Endothelial cell of hepatic sinusoid (primary cell): Measurements from ENCODE around the gene LONRF2.
"Not testable (repeated sequence)": the region's sequence is repeated elsewhere in the genome, so short reads cannot be mapped to it uniquely, and the experiment has no call there.

ENCODE experiments used
- in situ Hi-C: cut with HindIII; loops from 2 replicates; pipeline ENCODE4 v1.10.0; 2017; ENCODE audit warnings: low sequenced_read_pairs

Gene LONRF2

GRCh38 chr2:100321866-100322820, at the start of gene LONRF2:
LONRF2 (minus strand) TSS chr2:100322501; CDS start chr2:100322093, 408 bp downstream.
- in situ Hi-C loops: no loop called here

DNA sequence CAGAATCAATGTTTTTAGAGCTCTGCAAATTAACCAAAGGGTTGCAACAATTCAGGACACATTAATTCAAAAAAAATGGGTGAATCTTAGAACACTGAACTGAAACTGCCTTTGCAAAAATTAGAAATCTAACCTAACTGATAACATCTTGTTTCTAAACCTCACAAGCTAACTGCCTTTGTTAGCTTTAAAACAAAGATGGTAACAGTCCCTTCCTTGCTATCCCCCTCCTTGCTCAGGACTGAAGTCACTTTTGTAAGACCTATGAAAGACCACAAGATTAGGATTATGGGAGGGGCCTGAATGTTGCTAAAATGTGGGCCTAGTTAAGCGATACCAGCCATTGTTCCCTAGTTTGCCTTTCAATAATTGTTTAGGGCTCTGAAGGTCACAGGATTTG, 44.9 kb upstream of the LONRF2 start:
- in situ Hi-C loops: loop anchor here (5.0 kb wide), 2 partner anchors 50 to 75 kb away; partner anchors contain the start of gene CHST10

GRCh38 chr2:100365434-100365833, 43.1 kb upstream of the LONRF2 start:
- in situ Hi-C loops: loop anchor here (5.0 kb wide), 2 partner anchors 52 to 73 kb away; partner anchors contain the start of gene CHST10

DNA sequence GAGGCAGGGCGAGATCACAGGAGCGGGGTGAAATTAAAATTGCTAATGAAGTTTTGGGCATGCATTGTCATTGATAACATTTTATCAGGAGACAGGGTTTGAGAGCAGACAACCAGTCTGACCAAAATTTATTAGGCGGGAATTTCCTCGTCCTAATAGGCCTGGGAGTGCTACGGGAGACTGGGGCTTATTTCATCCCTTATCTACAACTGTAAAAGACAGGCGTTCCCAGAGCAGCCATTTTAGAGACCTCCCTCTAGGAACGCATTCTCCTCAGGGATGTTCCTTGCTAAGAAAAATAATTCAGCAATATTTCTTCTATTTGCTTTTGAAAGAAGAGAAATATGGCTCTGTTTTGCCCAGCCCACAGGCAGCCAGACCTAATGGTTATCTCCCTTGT, 40.0 kb upstream of the LONRF2 start:
- in situ Hi-C loops: not testable (repeated sequence)

- in situ Hi-C loops: no loop called here
Observed at GRCh38 chr2:100359576-100359975, 37.3 kb upstream of the LONRF2 start.

- in situ Hi-C loops: no loop called here
Observed at GRCh38 chr2:100358554-100358953, 36.3 kb upstream of the LONRF2 start.

DNA sequence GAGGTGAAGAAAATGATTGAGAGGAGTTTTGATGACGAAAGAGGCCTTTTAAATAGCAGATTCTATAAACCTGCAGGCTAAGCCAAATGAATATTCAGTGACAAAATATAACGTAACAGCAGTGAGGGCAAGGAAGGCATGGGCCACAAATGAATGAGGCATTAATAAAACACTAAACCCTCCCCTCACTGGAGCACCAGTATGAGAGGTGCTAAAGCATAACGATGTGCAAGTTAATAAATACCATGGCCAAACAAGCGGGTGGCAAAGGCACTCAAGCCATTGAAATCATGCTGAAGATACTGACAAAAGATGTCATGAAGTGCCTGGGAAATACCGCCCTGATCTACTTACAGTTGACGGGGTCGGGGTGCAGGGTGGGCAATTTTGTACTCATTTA, 30.2 kb upstream of the LONRF2 start:
- in situ Hi-C loops: no loop called here

- in situ Hi-C loops: no loop called here
Observed at GRCh38 chr2:100350661-100351185, 28.4 kb upstream of the LONRF2 start.

DNA sequence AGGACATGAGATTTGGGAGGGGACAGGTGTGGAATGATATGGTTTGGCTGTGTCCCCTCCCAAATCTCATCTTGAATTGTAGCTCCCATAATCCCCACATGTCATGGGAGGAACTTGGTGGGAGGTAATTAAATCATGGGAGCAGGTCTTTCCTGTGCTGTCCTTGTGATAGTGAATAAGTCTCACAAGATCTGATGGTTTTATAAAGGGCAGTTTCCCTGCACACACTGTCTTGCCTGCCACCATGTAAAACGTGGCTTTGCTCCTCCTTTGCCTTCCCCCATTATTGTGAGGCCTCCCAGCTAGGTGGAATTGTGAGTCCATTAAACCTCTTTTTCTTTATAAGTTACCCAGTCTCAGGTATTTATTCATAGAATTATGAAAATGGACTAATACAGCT, 22.8 kb upstream of the LONRF2 start:
- in situ Hi-C loops: not testable (repeated sequence)

- in situ Hi-C loops: no loop called here
Observed at GRCh38 chr2:100344433-100344832, 22.1 kb upstream of the LONRF2 start.

DNA sequence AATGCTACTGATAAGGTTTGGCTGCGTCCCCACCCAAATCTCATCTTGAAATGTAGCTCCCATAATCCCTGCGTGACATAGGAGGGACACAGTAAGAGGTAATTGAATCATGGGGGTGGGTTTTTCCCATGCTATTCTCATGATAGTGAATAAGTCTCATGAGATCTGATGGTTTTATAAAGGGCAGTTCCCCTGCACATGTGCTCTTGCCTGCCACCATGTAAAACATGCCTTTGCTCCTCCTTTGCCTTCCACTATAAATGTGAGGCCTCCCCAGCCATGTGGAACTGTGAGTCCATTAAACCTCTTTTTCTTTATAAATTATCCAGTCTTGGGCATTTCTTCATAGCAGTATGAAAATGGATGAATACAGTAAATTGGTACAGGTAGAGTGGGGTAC, 20.2 kb upstream of the LONRF2 start:
- in situ Hi-C loops: not testable (repeated sequence)

DNA sequence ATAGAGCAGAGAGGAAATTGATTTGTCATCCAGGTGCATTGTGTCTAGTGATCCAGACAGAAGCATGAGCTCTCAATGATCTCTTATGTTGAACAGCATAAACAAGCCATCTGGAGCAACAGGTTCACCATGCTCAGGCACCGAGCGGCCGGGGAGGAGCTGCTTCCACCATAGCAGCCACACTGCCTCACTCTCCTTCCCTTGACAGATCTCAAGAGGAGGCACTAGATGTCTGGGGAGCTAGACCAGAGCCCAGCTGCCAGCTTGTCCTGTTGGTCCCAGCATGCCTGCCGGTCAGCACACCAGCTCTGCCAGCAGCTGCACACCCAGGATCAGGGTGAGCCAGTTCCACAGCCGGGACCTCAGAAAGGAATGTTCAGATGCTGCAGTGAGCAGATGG, 17.5 kb upstream of the LONRF2 start:
- in situ Hi-C loops: no loop called here

- in situ Hi-C loops: no loop called here
Observed at GRCh38 chr2:100334929-100335328, 12.6 kb upstream of the LONRF2 start.

DNA sequence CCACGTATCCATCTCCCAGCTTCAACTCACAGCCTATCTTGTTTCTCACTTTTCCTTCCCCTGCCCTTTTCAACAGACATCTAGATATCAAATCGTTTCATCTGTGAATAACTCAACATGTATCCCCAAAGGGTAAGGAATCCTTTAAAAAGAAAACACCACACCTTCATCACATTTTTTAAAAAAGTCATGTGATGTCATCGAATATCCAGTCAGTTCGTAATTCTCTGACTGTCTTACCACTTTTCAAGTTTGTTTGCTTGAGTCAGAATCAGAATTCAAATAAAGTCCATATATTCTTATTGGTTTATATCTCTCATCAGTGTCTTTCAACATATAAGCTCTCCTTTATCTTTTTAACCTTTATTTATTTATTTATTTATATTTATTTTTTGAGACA, 5.4 kb upstream of the LONRF2 start:
- in situ Hi-C loops: no loop called here

- in situ Hi-C loops: no loop called here
Observed at GRCh38 chr2:100321179-100321865, 979 bp downstream of the LONRF2 start.

DNA sequence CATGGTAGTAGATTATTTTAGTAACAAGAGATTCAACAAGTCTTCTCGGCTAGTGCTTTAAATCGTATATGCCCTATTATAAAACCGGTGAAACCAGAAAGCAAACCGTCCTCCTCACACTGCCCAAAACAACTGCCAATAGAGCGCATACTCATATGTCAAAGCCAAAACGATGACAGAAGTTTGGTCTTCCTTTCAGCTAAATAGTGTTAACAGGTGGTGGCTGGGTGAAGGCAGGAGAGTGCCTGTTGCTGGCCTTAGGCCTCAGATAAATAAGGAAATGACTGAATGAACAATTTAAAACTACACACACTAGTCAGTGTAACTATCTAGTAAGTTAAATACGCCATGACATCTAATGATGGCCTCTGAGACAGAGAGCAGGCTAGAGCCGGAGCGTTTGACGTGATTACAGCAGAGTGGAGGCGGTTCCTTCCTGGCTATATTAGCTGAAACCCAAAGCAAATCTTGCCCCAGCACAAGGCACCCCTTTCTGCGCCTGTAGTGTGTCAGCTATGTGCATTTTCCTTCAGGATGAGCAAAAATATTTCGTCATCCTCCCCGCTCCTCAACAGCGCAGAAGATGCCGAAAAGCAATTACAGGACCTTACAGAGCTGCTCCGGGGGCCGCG, 1.6 kb downstream of the LONRF2 start:
- in situ Hi-C loops: no loop called here

DNA sequence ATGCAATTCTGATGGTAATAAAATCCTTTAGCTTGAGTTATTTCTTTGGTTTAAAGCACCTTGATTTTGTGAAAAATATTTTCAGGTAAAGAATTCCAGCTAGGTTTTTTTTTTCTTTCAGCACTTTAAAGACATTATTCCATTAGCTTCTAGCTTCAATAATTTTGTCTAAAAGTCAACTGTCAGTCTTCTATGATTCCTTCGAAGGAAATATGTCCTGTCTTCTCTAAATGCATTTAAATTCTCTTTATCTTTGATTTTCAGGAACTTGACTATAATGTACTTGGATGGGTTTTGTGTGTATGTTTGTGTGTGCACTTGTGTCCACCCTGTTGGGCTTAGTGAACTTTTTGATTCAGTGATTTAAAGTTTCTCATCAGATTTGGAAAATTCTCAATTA, 4.7 kb downstream of the LONRF2 start:
- in situ Hi-C loops: no loop called here

DNA sequence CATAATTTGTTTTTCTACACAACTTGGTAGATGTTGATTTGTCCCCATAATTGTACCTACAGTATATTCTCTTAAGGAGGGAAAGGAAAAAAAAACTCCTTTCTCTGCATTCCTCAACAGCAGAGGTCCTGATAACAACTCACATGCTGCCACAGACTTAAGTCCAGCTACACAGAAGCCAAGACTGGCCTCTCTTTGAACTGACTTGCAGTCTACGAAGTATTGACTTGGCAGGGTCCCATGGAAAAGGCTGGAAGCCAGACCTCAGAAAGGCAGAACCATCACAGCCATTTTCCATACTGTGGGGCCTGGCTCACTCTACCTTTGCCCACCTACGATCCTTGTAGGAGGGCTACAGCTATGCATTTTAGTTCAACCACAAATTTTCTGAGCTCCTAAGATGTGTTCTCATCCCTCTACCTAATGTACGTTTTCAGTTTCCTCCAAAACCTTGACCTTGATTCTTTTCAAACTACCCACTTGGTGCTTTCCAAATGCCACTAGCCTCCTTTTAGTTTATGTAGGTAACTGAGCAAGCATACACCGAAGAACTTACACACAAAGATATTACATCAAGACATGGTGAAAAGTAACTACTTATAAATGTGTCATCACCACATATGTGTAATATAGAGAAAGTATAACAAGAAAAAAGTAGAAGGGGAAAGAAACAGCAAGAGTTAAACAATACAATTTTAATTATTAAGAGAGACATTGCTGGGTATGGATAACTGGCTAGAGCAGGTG, 12.2 kb downstream of the LONRF2 start:
- in situ Hi-C loops: no loop called here

DNA sequence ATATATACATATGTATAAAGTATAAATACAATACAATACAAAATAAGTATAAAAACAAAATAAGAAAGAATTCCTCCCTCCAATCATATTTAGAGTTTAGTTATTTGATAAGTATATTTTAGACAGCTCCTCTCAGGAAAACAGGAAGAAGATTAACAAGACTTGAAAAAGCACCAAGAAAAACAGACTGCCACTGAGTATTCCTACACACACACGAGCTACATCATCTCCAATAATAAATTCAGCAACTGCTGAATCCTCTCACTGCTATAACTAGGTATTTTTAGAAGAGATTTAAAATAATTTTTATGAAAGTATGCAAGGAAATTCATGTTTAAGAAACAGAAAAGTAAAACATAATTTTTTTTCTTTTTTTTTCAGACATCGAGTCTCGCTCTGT, 13.0 kb downstream of the LONRF2 start:
- in situ Hi-C loops: no loop called here

GRCh38 chr2:100303744-100304143, 18.6 kb downstream of the LONRF2 start:
- in situ Hi-C loops: no loop called here

- in situ Hi-C loops: no loop called here
Observed at GRCh38 chr2:100302585-100302892, 19.8 kb downstream of the LONRF2 start.
